Astrocyte of the cerebellum (primary cell): ENCODE data around the gene LAMTOR5.
"Not testable (repeated sequence)": the region's sequence is repeated elsewhere in the genome, so short reads cannot be mapped to it uniquely, and the experiment has no call there.

Experiments
- DNase-seq: peaks from one replicate; pipeline ENCODE4 v3.0.0-alpha.2; 2011; ENCODE audit warnings: low read depth
- H3K4me3 ChIP-seq: 2 replicates; pipeline ENCODE4 v1.5.1; 2011; ENCODE audit warnings: mild to moderate bottlenecking, low read depth, low read length, moderate library complexity
- CTCF ChIP-seq: IDR thresholded peaks from 2 replicates; pipeline ENCODE4 v1.5.1; 2012; ENCODE audit warnings: low read length, low read depth, moderate library complexity, mild to moderate bottlenecking; ENCODE audit errors: missing control alignments
- in situ Hi-C: cut with HindIII; loops from 2 replicates; pipeline ENCODE4 v1.10.0; 2017; ENCODE audit warnings: low sequenced_read_pairs

The LAMTOR5 gene

GRCh38 chr1:110404401-110404800 is 3.1 kb downstream of the LAMTOR5 start:
- no peak for TF ChIP-seq CTCF
- no peak overlapping the region for H3K4me3 ChIP-seq
- no peak for DNase-seq
- in situ Hi-C loops, result no loop called here

GRCh38 chr1:110403805-110404204 is 3.7 kb downstream of the LAMTOR5 start:
- DNase-seq, result no peak
- no peak for TF ChIP-seq CTCF
- no peak overlapping the region for H3K4me3 ChIP-seq
- in situ Hi-C loops, result no loop called here

- in situ Hi-C loops, H3K4me3 ChIP-seq, DNase-seq: not testable (repeated sequence)
Observed at GRCh38 chr1:110396259-110396958, 11.1 kb downstream of the LAMTOR5 start.

- no peak for TF ChIP-seq CTCF
- in situ Hi-C loops, result no loop called here
Observed at GRCh38 chr1:110394493-110394820, 13.0 kb downstream of the LAMTOR5 start.

GRCh38 chr1:110393691-110394492 is 13.6 kb downstream of the LAMTOR5 start:
- in situ Hi-C loops, result no loop called here
- H3K4me3 ChIP-seq, result no peak overlapping the region
- no peak for TF ChIP-seq CTCF
- peak; percentile 50 for DNase-seq

More at GRCh38 chr1:110394493-110394820, 13.0 kb downstream of the LAMTOR5 start:
- no peak for DNase-seq
- no peak overlapping the region for H3K4me3 ChIP-seq

- no peak for TF ChIP-seq CTCF
- no peak overlapping the region for H3K4me3 ChIP-seq
- DNase-seq, result no peak
- in situ Hi-C loops, result no loop called here
Observed at GRCh38 chr1:110393286-110393685, 14.2 kb downstream of the LAMTOR5 start.

GRCh38 chr1:110390692-110391245 is 16.7 kb downstream of the LAMTOR5 start, which contains the start of gene SLC16A4:
Gene SLC16A4, minus strand, starts transcription at chr1:110391026. Its CDS starts 1,703 bp downstream, at chr1:110389323.
- no peak for TF ChIP-seq CTCF
- H3K4me3 ChIP-seq, result peak within 1 kb of the TSS; percentile 31
- DNase-seq, result peak; percentile 64
- in situ Hi-C loops, result no loop called here
